DMS114 treated with DMSO at 0.1 percent for 48 hours (cell line): ENCODE results near the gene SCAF11.

Experiments
- DNase-seq: peaks from one replicate; lab custom pipeline; 2025; ENCODE audit not compliant: unreplicated experiment; lab: John Stamatoyannopoulos, UW

SCAF11 gene

DNA sequence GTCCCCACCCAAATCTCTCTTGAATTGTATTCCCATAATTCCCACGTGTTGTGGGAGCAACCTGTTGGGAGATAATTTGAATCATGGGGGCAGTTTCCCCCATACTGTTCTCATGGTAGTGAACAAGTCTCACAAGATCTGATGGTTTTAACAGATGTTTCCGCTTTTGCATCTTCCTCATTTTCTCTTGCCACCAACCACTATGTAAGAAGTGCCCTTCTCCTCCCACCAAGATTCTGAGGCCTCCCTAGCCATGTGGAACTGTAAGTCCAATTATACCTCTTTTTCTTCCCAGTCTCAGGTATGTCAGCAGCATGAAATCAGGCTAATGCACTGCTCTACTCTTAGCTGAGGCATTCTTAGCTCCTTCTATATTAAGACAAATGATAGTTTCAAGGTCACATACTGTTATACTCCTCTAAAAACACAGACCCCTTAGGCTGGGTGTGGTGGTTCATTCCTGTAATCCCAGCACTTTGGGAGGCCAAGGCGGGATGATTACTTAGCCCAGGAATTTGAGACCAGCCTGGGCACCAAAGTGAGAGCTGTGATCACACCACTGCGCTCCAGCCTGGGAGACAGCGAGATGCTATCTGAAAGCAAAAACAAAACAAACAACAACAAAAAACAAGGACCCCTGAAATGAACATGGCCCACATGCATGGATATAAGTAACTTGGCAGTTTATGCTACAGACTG is 3.6 kb downstream of the SCAF11 start:
- no peak for DNase-seq

DNA sequence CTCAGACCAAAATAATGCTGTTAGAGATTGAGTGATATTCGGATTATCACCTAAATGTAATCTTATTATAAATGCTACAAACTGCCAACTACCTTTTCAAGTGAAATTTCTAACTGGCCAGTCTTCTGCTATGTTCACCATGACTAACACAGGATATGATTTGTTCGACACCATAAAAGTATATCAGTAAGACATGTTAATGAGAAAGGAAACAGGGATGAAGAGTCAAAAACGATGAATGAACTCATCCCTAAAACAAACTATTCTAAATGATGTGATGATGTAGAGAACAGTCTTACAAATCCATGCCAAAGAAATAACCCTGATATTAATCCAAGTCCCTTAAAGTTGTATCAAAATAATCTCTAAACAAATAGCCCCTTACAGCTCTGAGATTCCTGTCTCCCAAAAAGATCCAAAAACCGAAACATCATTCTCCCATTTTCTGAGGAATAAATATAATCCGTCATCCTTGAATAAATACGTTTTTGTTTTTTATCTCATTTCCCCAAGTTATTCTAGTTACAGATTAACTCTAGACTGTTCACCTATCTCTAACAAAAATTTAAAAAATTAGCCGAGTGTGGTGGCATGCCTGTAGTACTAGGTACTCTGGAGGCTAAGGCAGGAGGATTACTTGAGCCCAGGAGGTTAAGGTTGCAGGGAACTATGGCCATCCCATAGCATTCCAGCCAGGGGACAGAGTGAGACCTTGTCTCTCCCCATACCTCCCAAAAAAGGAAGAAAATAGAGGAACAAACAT is 9.1 kb downstream of the SCAF11 start:
- DNase-seq: no peak

DNA sequence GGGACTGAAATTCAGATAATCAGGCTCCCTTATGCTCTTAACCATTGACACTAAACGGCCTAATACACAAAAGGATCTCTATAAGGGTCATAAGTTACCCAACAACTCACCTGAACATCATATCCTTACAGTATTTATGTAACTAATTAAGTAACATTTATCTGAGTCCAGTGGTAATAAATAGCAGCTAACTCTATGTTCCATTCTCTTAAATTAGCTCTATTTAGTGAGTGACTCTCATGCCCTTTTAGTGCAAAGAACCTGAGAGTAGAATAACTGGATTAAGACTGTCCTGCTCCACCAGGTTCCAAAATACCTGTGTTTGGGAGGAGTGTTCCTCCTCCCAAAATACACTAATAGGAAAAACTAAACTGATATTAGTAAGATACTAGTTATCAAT is 9.8 kb downstream of the SCAF11 start:
- DNase-seq: no peak

DNA sequence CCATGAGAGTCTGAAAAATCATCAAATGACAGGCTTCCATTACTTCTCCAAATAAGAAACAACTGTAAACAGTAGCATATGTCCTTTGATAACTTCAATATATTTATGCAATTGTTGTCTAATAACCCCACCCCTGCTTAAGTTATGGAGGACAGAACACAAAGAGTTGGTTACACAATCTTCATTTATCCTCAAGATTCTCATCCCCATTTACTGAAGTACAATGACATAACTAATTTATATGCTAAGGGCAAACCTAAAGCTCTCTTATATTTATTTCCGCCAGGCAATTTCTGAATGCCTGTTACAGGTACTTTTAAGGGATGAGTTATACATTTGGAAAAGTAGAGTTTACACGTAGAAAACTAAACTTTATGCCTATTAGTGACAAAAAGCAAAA is 12.3 kb downstream of the SCAF11 start:
- DNase-seq: no peak

DNA sequence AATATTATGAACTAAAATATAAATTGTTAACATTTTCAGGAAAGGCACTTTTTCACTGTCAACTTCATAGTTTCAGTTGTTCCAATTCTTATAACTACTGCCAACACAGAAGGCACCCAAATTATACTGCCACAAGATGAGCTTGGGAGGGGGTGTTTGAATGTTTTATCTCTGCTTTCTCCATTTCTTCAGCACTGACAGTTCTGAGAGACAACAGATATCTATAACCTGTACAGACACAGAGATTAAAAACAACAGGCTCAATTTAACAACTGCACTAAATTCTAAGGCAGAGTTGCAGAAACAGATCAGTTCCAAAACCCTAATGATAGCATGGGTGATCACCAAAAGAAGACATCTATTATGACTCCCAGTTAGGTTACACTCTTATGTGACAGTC is 12.8 kb downstream of the SCAF11 start:
- DNase-seq: no peak

- DNase-seq: no peak
These were observed 14.9 kb downstream of the SCAF11 start for GRCh38 chr12:45975506-45975905.

DNA sequence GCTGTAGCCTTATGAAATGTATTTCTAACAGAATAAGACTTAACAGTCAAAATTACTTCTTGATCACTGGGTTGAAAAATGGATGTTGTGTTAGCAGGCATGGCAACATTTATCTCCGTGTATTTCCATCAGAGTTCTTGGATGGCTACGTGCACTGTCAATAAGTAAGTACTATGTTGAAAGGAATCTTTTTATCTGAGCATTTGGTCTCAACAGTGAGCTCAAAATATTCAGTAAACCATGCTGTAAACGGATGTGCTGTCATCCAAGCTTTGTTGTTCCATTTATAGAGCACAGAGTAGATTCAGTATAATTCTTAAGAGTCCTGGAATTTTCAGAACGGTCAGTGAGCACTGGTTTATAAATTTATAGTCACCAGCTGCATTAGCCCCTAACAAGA is 15.5 kb downstream of the SCAF11 start:
- DNase-seq: no peak

GRCh38 chr12:45974171-45974719 is 16.1 kb downstream of the SCAF11 start:
- no peak for DNase-seq

- DNase-seq: no peak
These were observed 16.8 kb downstream of the SCAF11 start for GRCh38 chr12:45973526-45973925.

- no peak for DNase-seq
These were observed 20.0 kb downstream of the SCAF11 start for GRCh38 chr12:45970391-45970790.

DNA sequence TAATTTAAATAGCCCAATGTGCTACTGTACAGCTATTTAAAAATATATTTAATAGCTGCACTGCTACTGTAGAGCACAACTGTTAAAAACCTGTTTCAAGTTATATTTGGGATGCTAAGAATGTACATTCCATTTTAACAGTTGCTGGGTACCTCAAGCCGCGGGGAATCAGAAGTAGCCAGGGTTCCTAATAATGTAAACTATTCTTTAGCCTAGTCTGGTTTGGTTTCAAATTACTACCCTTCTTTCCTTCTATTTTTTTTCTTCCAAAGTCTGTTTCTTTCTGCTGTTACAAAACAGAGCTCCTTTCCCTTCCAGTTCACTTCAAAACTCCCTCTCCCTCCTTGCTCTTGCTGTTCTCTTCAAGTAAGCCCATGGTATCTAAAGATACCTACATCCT is 21.3 kb downstream of the SCAF11 start:
- DNase-seq: no peak

DNA sequence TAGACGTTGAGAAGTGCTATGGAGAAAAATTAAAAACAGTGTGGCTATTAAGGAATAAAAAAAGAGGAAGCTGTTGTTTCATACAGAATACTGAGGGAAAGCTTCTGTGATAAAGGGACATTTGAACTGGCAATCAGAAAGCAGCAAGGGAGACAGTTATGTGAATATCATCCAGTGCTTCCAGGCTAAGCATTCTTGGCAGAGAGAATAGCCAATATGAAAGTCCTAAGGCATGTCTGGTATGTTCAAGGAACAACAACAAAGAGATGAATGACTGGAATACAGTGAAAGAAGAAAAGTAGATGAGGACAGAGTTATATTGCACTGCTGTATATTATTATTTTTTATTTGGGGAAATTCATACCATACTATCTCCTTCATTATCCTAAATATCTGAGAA is 23.9 kb downstream of the SCAF11 start:
- DNase-seq: no peak

DNA sequence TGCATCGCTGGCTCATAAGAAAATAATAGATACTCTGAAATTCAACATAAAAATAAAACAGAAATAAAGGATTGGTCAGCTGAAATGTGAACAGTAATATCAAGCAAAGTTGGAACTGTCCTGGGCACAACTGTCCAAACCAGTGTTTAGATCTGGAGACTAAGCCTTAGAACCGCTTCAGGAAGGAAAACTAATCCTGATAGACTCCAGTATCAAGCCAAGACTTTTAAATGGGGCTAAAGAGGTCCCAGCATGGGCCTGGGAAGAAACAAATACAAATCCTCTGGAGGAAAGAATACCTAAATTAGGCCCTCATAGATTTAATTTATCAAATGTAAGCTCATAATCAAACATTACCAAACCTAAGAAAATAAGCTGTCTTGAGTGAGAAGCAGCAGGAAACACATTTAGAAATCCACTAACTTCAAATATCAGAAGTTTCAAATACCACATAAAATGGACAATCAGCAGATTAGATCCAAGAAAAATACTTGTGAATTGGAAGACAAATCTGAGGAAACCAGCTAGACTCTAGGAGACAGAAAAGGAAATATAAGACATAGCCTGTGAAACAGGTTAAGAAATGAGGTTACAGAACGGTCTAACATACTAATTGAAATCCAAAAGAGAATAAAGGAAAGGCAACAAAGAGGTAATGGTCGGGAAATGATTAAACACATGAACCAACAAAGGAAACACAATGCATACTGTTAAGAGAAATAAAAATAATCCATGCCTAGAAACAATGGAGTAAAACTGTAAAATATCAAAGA is 27.6 kb downstream of the SCAF11 start:
- no peak for DNase-seq

DNA sequence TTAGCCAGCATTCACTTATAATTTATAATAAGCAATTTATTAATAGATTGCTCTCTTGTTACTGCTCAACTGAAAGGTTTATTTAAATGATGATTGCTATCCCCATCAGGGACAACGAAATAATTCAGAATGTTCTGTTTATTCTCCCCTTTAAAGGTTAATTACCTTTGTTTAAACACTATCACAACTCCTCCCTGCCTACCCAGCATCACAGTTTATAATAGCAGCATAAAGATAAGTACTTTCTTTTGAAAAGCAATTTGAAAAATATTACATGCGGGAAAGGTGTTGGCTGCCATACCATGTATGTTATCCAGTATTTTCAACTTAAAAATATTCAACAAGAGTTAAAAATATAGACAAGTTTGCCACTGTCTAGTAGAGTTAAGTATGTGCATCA is 30.6 kb downstream of the SCAF11 start:
- no peak for DNase-seq

DNA sequence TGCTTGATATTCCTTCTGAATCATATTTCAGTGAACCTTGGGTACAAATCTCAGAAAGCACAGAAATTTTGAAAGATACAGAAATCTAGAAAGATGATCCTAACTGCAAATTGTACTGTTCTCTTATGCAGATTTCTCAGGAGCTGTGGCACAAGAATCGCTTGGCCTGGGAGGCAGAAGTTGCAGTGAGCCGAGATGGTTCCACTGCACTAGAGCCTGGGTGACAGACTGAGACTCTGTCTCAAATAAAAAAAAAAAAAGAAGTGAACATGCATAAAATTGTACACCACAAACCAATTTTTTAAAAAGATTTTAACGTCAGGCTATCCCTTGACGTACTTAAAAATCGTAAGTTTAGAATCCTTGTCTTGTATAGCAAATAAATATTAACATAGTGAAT is 31.3 kb downstream of the SCAF11 start:
- no peak for DNase-seq

DNA sequence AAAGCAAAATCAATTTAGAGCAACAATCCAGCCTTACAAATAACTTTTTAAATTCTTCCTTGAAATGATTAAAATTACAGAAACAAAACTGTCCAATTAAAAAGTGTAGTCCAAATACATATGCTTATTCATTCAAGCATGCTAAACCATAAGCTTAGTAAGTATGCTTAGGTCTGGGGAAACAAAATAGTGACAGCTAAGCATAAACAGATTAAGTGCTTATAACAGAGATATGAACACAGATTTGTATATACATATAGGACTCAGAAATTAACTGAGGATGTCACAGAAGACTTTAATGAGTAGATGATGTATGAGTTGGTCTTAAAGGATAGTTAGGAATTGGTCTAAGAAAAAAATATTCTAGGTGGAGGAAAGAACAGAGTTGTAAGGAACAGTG is 41.8 kb downstream of the SCAF11 start:
- DNase-seq: no peak

GRCh38 chr12:45946435-45946834 is 43.9 kb downstream of the SCAF11 start:
- no peak for DNase-seq

GRCh38 chr12:45944771-45945170 is 45.6 kb downstream of the SCAF11 start:
- no peak for DNase-seq

DNA sequence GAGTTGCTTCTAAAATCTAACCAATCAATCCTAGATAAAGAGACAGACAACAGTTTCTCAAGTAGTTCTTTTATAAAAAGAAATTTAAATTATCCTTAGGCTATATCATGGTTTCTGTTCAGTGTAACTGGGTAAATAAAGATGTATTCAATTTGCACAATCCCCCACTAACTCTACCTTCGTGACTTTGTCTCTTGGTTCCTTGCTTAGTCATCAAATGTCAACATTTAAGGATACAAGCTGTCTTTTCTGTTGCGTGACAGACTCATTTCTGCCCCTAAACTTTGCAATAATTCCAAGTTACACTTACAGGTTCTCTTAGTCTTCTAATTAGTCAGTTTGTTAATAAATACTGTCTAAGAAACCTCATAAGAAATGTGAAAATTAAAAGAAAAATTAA is 50.6 kb downstream of the SCAF11 start:
- no peak for DNase-seq

DNA sequence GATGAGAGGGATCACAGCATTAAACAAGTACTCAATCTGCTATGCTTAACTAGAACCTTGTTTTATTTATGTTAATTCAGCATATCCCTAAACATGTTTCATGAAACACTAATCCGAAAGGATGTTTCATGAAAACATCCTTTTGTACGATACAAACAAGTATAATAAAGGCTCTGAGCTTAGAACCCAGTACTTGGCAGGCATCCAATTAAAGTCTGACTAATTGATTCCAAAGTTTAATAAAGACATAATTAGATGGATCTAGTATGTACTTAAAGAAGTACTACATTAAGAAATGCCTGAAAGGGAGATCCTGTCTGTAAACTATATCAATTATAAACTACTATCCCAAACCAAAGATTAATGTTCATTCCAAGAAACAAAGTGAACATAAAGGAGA is 51.8 kb downstream of the SCAF11 start:
- no peak for DNase-seq

- DNase-seq: no peak
These were observed 55.4 kb downstream of the SCAF11 start for GRCh38 chr12:45934956-45935355.

DNA sequence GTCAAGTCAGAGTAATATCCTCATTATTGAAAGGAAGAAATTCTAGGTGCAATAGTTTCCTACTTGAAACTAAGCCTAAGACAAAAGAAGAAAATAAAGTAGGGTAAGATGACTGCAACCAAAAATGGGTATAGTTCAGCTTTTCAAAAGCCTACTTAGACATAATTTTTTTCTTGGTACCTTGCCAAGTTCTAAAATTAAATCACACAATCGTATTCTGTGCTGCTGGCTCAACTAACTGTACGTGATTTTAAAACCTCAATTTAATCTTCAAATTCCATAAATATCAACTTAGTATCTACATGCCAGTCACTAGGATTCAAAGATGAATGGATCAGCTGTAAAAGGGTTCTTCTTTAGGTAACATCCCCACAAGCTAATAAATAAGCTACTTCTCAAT is 56.9 kb downstream of the SCAF11 start:
- DNase-seq: no peak
